Neural cell (in vitro differentiated cells): ENCODE measurements around the gene DCLK1. TPM values are rescaled to one million over a fixed set of nuclear protein-coding genes. Genes with fewer than 3 reads are reported as not detected.

Experiments used
- H2AFZ ChIP-seq: fragments of 200-600, 300-800 bp; sonication (generic), shearing (Covaris generic); 2 replicates; pipeline ENCODE4 v1.6.0; 2014; ENCODE audit warnings: low read depth, mild to moderate bottlenecking, antibody characterized with exemption, low read length, moderate library complexity
- H3F3A ChIP-seq: fragments of 200-600 bp; shearing (Covaris generic); 2 replicates; pipeline ENCODE4 v1.6.1; 2016; ENCODE audit warnings: mild to moderate bottlenecking, moderate library complexity, mixed read lengths, antibody characterized with exemption, low read length; ENCODE audit not compliant: insufficient read depth, poor library complexity, severe bottlenecking
- H3K27ac ChIP-seq: fragments of 200-600, 300-800 bp; sonication (generic), shearing (Covaris generic); 2 replicates; pipeline ENCODE4 v1.5.1; 2014; ENCODE audit warnings: mild to moderate bottlenecking, low read length, moderate library complexity
- H3K27me3 ChIP-seq: fragments of 300-800, 200-600 bp; sonication (generic), shearing (Covaris generic); 2 replicates; pipeline ENCODE4 v1.6.0; 2014; ENCODE audit warnings: mild to moderate bottlenecking, low read depth, low read length, moderate library complexity; ENCODE audit not compliant: insufficient read depth
- H3K36me3 ChIP-seq: fragments of 300-800, 200-600 bp; sonication (generic), shearing (Covaris generic); 2 replicates; pipeline ENCODE4 v1.5.1; 2014; ENCODE audit warnings: mild to moderate bottlenecking, antibody characterized with exemption, low read length, moderate library complexity; ENCODE audit not compliant: insufficient read depth
- H3K4me2 ChIP-seq: fragments of 300-800, 200-600 bp; sonication (generic), shearing (Covaris generic); 2 replicates; pipeline ENCODE4 v1.6.0; 2014; ENCODE audit warnings: mild to moderate bottlenecking, low read length
- H3K4me3 ChIP-seq: fragments of 300-800, 200-600 bp; sonication (generic), shearing (Covaris generic); 2 replicates; pipeline ENCODE4 v1.5.1; 2014; ENCODE audit warnings: mild to moderate bottlenecking, low read length, moderate library complexity
- H3K79me2 ChIP-seq: fragments of 200-600 bp; shearing (Covaris generic); replicated peaks from 2 replicates; pipeline ENCODE4 v1.6.0; 2014; ENCODE audit warnings: mild to moderate bottlenecking, low read length, moderate library complexity; ENCODE audit not compliant: insufficient read depth
- H3K9ac ChIP-seq: fragments of 300-800, 200-600 bp; sonication (generic), shearing (Covaris generic); 2 replicates; pipeline ENCODE4 v1.6.1; 2016; ENCODE audit warnings: mild to moderate bottlenecking, low read length, mixed read lengths
- H3K9me2 ChIP-seq: fragments of 200-600 bp; shearing (Covaris generic); 2 replicates; pipeline ENCODE4 v1.6.1; 2016; ENCODE audit warnings: mild to moderate bottlenecking, low read length, mixed read lengths; ENCODE audit not compliant: insufficient read depth
- H3K9me3 ChIP-seq: fragments of 200-600, 300-800 bp; sonication (generic), shearing (Covaris generic); 2 replicates; pipeline ENCODE4 v1.6.1; 2016; ENCODE audit warnings: mild to moderate bottlenecking, mixed run types, low read length, moderate library complexity, mixed read lengths
- H4K20me1 ChIP-seq: fragments of 200-600 bp; shearing (Covaris generic); 2 replicates; pipeline ENCODE4 v1.6.1; 2016; ENCODE audit warnings: mild to moderate bottlenecking, mixed run types; ENCODE audit not compliant: insufficient read depth
- EP300 ChIP-seq: fragments of 450-650 bp; conservative IDR thresholded peaks from 2 replicates; pipeline ENCODE4 v1.6.1; 2014; ENCODE audit warnings: antibody characterized with exemption, mild to moderate bottlenecking, moderate library complexity; ENCODE audit not compliant: poor library complexity, severe bottlenecking
- EZH2 ChIP-seq: fragments of 200-600, 300-800 bp; shearing (Covaris generic), sonication (generic); IDR thresholded peaks from 2 replicates; pipeline ENCODE4 v1.6.1; 2014; ENCODE audit warnings: antibody characterized with exemption, low read length, borderline replicate concordance, mild to moderate bottlenecking; ENCODE audit not compliant: insufficient read depth, poor library complexity, severe bottlenecking
- MXI1 ChIP-seq: fragments of 450-650 bp; conservative IDR thresholded peaks from 2 replicates; pipeline ENCODE4 v1.6.1; 2014; ENCODE audit warnings: antibody characterized with exemption, mild to moderate bottlenecking; ENCODE audit not compliant: poor library complexity, severe bottlenecking
- POLR2AphosphoS5 ChIP-seq: IDR thresholded peaks from 2 replicates; pipeline ENCODE4 v1.6.1; 2012
- RAD21 ChIP-seq: fragments of 450-650 bp; conservative IDR thresholded peaks from 2 replicates; pipeline ENCODE4 v1.6.1; 2014; ENCODE audit warnings: antibody characterized with exemption, mild to moderate bottlenecking, moderate library complexity
- SMC3 ChIP-seq: fragments of 450-650 bp; conservative IDR thresholded peaks from 2 replicates; pipeline ENCODE4 v1.6.1; 2014; ENCODE audit warnings: antibody characterized with exemption, mild to moderate bottlenecking, moderate library complexity; ENCODE audit not compliant: poor library complexity
- TAF1 ChIP-seq: IDR thresholded peaks from 2 replicates; pipeline ENCODE4 v1.6.1; 2012; ENCODE audit warnings: low read depth
- polyA plus RNA-seq: library from polyadenylated mRNA; depleted of rRNA; stranded (reverse); fragments of >200 nt; gene quantifications from 2 replicates; pipeline ENCODE4 v1.2.3, GENCODE V29; 2014
- TF ChIP-seq, protein P1 (sequence below): IDR thresholded peaks from 2 replicates; pipeline ENCODE4 v1.6.1; 2012; ENCODE audit warnings: borderline replicate concordance
- TF ChIP-seq, protein P2 (sequence below): fragments of 450-650 bp; IDR thresholded peaks from 2 replicates; pipeline ENCODE4 v1.5.1; 2014; ENCODE audit warnings: antibody characterized with exemption, mild to moderate bottlenecking, moderate library complexity; ENCODE audit not compliant: poor library complexity, severe bottlenecking

The DCLK1 gene
- polyA plus RNA-seq, 1 donor from 2014 or later, result 124 TPM

DNA sequence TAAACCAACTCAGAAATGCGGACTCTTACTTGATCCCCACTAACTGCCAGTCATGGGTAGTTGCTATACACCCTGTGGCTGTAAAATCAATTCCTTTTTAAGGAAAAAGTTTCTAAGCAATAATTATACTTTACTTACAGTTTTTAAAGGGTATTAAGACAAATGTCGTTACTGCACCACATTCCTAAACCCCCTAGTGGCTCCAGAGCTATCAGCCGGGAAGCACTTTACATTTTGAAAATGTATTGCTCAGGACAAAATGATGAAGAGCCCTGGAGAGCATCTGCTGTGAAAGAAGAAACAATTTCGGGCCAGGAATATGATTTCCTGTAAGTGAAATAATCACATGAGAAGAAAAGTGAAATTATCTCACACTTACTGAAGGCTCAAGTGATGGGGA, 36.7 kb downstream of the DCLK1 start:
- H3K4me2 ChIP-seq, result no peak overlapping the region
- peaks cover 3% of the 10 kb centered on the region for H3K9me3 ChIP-seq
- no peaks in the 10 kb centered on the region for H3K9me2 ChIP-seq
- H4K20me1 ChIP-seq, result no peaks in the 10 kb centered on the region
- H3K9ac ChIP-seq, result no peak overlapping the region
- H3K36me3 ChIP-seq, result no peaks in the 10 kb centered on the region
- peaks cover 43% of the 10 kb centered on the region for H3K79me2 ChIP-seq
- no peaks in the 10 kb centered on the region for H3K27me3 ChIP-seq
- TF ChIP-seq MXI1 (no peak), EZH2 (no peak), TAF1 (no peak), SMC3 (no peak), RAD21 (no peak), EP300 (no peak), POLR2AphosphoS5 (no peak)
- TF ChIP-seq, protein P1, sequence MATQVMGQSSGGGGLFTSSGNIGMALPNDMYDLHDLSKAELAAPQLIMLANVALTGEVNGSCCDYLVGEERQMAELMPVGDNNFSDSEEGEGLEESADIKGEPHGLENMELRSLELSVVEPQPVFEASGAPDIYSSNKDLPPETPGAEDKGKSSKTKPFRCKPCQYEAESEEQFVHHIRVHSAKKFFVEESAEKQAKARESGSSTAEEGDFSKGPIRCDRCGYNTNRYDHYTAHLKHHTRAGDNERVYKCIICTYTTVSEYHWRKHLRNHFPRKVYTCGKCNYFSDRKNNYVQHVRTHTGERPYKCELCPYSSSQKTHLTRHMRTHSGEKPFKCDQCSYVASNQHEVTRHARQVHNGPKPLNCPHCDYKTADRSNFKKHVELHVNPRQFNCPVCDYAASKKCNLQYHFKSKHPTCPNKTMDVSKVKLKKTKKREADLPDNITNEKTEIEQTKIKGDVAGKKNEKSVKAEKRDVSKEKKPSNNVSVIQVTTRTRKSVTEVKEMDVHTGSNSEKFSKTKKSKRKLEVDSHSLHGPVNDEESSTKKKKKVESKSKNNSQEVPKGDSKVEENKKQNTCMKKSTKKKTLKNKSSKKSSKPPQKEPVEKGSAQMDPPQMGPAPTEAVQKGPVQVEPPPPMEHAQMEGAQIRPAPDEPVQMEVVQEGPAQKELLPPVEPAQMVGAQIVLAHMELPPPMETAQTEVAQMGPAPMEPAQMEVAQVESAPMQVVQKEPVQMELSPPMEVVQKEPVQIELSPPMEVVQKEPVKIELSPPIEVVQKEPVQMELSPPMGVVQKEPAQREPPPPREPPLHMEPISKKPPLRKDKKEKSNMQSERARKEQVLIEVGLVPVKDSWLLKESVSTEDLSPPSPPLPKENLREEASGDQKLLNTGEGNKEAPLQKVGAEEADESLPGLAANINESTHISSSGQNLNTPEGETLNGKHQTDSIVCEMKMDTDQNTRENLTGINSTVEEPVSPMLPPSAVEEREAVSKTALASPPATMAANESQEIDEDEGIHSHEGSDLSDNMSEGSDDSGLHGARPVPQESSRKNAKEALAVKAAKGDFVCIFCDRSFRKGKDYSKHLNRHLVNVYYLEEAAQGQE, result no peak
- TF ChIP-seq, protein P2, sequence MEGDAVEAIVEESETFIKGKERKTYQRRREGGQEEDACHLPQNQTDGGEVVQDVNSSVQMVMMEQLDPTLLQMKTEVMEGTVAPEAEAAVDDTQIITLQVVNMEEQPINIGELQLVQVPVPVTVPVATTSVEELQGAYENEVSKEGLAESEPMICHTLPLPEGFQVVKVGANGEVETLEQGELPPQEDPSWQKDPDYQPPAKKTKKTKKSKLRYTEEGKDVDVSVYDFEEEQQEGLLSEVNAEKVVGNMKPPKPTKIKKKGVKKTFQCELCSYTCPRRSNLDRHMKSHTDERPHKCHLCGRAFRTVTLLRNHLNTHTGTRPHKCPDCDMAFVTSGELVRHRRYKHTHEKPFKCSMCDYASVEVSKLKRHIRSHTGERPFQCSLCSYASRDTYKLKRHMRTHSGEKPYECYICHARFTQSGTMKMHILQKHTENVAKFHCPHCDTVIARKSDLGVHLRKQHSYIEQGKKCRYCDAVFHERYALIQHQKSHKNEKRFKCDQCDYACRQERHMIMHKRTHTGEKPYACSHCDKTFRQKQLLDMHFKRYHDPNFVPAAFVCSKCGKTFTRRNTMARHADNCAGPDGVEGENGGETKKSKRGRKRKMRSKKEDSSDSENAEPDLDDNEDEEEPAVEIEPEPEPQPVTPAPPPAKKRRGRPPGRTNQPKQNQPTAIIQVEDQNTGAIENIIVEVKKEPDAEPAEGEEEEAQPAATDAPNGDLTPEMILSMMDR, result no peak
- H3F3A ChIP-seq, result peaks cover 5% of the 10 kb centered on the region
- no peak overlapping the region for H2AFZ ChIP-seq
- no peak overlapping the region for H3K27ac ChIP-seq
- no peak overlapping the region for H3K4me3 ChIP-seq

DNA sequence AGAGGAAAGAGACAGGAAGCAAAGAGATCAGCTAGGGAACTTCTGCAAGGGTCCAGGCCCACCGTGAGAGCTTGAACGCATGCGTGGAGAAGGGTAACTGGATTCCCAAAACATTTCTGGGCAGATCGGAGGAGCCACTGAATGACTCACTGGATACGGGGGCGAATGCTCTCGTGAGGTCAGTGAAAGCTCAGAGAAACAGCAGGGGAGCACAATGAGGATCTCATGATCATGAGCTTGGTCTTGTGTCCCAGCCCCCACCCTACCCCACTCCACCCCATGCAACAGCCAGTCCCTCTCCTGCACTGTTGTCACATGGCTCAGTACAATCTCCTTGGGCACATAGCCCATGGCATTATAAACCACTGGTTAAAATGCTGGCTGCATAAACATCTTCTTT, 40.6 kb downstream of the DCLK1 start:
- peaks cover 43% of the 10 kb centered on the region for H3K79me2 ChIP-seq
- peaks cover 3% of the 10 kb centered on the region for H3K9me3 ChIP-seq
- peaks cover 4% of the 10 kb centered on the region for H3K36me3 ChIP-seq
- no peak overlapping the region for H3K9ac ChIP-seq
- no peaks in the 10 kb centered on the region for H3K27me3 ChIP-seq
- H3K9me2 ChIP-seq, result no peaks in the 10 kb centered on the region
- no peak overlapping the region for H2AFZ ChIP-seq
- no peak overlapping the region for H3K4me2 ChIP-seq
- H3K4me3 ChIP-seq, result no peak overlapping the region
- H3K27ac ChIP-seq, result no peak overlapping the region
- no peaks in the 10 kb centered on the region for H4K20me1 ChIP-seq
- TF ChIP-seq SMC3 (no peak), MXI1 (no peak)
- H3F3A ChIP-seq, result peaks cover 5% of the 10 kb centered on the region
